ENCODE measurements around the gene TLR8.
"Not testable (repeated sequence)": the region's sequence is repeated elsewhere in the genome, so short reads cannot be mapped to it uniquely, and the experiment has no call there.

Gene TLR8

GRCh38 chrX:12896935-12897334, 9.5 kb upstream of the TLR8 start:
- DNase-seq (ENCODE audit: low read depth in 3 of 3, low spot score in 1 of 3): no peak

- no peak for DNase-seq (ENCODE audit: low read depth in 3 of 3, low spot score in 1 of 3)
Observed at GRCh38 chrX:12898073-12898472, 8.3 kb upstream of the TLR8 start.

- DNase-seq (ENCODE audit: low read depth in 3 of 3, low spot score in 1 of 3): no peak
Observed at GRCh38 chrX:12899506-12899905, 6.9 kb upstream of the TLR8 start.

GRCh38 chrX:12901486-12901885, 4.9 kb upstream of the TLR8 start:
- peak in 2 of 3 donors; percentile 28 to 51 for DNase-seq (ENCODE audit: low read depth in 3 of 3, low spot score in 1 of 3)

GRCh38 chrX:12903646-12904045, 2.8 kb upstream of the TLR8 start:
- no peak for DNase-seq (ENCODE audit: low read depth in 3 of 3, low spot score in 1 of 3)

GRCh38 chrX:12910423-12911121, 4.2 kb downstream of the TLR8 start:
- DNase-seq (ENCODE audit: low read depth in 3 of 3, low spot score in 1 of 3): no peak

GRCh38 chrX:12911122-12911470, 4.7 kb downstream of the TLR8 start:
- no peak for DNase-seq (ENCODE audit: low read depth in 3 of 3, low spot score in 1 of 3)

- no peak for DNase-seq (ENCODE audit: low read depth in 3 of 3, low spot score in 1 of 3)
Observed at GRCh38 chrX:12912791-12913482, 6.5 kb downstream of the TLR8 start.

GRCh38 chrX:12917753-12918152, 11.3 kb downstream of the TLR8 start:
- no peak for DNase-seq (ENCODE audit: low read depth in 3 of 3, low spot score in 1 of 3)

- DNase-seq (ENCODE audit: low read depth in 3 of 3, low spot score in 1 of 3): no peak
Observed at GRCh38 chrX:12919051-12919450, 12.6 kb downstream of the TLR8 start.

- no peak for DNase-seq (ENCODE audit: low read depth in 3 of 3, low spot score in 1 of 3)
Observed at GRCh38 chrX:12919620-12920019, 13.2 kb downstream of the TLR8 start.

- no peak for DNase-seq (ENCODE audit: low read depth in 3 of 3, low spot score in 1 of 3)
Observed at GRCh38 chrX:12920990-12921389, 14.6 kb downstream of the TLR8 start.

GRCh38 chrX:12921886-12922598, 15.6 kb downstream of the TLR8 start:
- no peak for DNase-seq (ENCODE audit: low read depth in 3 of 3, low spot score in 1 of 3)

GRCh38 chrX:12922599-12922919, 16.1 kb downstream of the TLR8 start:
- no peak for DNase-seq (ENCODE audit: low read depth in 3 of 3, low spot score in 1 of 3)

GRCh38 chrX:12929701-12930100, 23.3 kb downstream of the TLR8 start:
- no peak for DNase-seq (ENCODE audit: low read depth in 3 of 3, low spot score in 1 of 3)

- no peak for DNase-seq (ENCODE audit: low read depth in 3 of 3, low spot score in 1 of 3)
Observed at GRCh38 chrX:12930150-12930549, 23.7 kb downstream of the TLR8 start.

- DNase-seq (ENCODE audit: low read depth in 3 of 3, low spot score in 1 of 3): no peak
Observed at GRCh38 chrX:12932244-12932643, 25.8 kb downstream of the TLR8 start.

GRCh38 chrX:12934850-12935249, 28.4 kb downstream of the TLR8 start:
- no peak for DNase-seq (ENCODE audit: low read depth in 3 of 3, low spot score in 1 of 3)

GRCh38 chrX:12936947-12937346, 30.5 kb downstream of the TLR8 start:
- DNase-seq (ENCODE audit: low read depth in 3 of 3, low spot score in 1 of 3): no peak

GRCh38 chrX:12940471-12940870, 34.1 kb downstream of the TLR8 start:
- not testable (repeated sequence) for DNase-seq (ENCODE audit: low read depth in 3 of 3, low spot score in 1 of 3)

GRCh38 chrX:12943592-12943991, 37.2 kb downstream of the TLR8 start:
- DNase-seq (ENCODE audit: low read depth in 3 of 3, low spot score in 1 of 3): not testable (repeated sequence)

- DNase-seq (ENCODE audit: low read depth in 3 of 3, low spot score in 1 of 3): not testable (repeated sequence)
Observed at GRCh38 chrX:12944452-12944851, 38.0 kb downstream of the TLR8 start.

All from stimulated activated CD4-positive, alpha-beta T cell treated with anti-CD3 and anti-CD28 coated beads, TNF-alpha, amount 100 ng/mL, for 1 hour (primary cell).